Stimulated activated CD4-positive, alpha-beta T cell treated with anti-CD3 and anti-CD28 coated beads, Interleukin-1b, Interleukin-23, amount 100 ng/mL, for 4 hours (primary cell): Measurements from ENCODE around the gene PPP2R3B.
"Not testable (repeated sequence)": the region's sequence is repeated elsewhere in the genome, so short reads cannot be mapped to it uniquely, and the experiment has no call there.

Experiments
- DNase-seq, 2 donors: peaks; one replicate each; pipeline ENCODE4 v3.0.0-alpha.2; 2020; ENCODE audit warnings: low read depth in 2 of 2

Gene PPP2R3B

DNA sequence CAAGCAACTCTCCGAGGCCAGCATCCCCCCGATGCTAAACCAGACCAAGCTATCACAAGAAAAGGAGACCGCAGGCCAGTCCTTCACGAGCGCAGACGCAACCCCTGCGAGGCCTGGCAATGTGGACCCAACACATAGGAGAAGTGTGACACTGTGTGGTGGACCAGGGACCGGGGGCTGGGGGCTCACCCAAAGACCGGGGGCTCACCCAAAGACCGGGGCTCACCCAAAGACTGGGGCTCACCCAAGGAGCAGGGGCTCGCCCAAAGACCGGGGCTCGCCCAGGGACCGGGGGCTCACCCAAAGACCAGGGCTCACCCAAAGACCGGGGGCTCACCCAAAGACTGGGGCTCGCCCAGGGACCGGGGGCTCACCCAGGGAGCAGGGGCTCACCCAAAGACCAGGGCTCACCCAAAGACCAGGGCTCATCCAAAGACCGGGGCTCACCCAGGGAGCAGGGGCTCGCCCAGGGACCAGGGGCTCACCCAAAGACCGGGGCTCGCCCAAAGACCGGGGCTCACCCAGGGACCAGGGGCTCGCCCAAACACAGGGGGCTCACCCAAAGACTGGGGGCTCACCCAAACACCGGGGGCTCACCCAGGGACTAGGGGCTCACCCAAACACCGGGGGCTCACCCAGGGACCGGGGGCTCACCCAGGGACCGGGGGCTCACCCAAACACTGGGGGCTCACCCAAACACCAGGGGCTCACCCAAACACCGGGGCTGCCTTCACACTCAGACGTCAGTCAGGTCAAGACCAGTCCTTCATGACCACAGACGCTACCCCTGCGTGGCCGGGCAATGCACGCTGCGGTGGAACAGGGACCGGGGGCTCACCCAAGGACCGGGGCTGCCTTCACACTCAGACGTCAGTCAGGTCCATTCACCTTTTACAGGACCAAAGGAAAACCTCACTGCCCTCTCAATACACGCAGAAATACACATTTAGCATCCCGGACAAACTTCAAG, 32.9 kb downstream of the PPP2R3B start:
- no peak for DNase-seq

DNA sequence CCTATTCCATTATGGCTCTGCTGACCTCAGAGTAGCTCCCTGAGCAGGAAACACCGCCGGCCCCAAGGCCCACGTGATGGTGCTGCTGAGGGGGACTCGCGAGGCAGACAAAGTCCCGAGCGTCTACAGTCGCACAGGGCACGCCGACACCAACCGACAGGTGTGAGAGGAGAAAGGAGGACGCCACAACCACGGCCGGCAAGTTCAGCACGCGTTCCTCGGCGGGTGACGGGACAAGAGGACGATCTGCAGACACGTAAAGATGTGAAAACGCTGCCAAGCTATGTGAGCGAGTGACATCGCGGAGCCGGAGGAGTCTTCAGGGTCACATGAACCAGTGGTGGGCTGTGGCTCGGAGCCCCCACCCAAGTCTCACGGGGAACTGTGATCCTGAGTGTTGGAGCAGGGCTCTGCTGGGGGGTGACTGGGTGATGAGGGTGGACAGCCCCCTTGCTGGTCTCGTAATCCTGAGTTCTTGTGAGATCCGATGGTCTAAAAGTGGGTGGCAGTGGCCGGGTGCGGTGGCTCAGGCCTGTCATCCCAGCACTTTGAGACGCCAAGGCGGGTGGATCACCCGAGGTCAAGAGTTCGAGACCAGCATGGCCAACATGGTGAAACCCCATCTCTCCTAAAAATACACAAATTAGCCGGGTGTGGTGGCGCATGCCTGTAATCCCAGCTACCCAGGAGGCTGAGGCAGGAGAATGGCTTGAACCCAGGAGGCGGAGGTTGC, 34.0 kb downstream of the PPP2R3B start:
- DNase-seq = no peak

DNA sequence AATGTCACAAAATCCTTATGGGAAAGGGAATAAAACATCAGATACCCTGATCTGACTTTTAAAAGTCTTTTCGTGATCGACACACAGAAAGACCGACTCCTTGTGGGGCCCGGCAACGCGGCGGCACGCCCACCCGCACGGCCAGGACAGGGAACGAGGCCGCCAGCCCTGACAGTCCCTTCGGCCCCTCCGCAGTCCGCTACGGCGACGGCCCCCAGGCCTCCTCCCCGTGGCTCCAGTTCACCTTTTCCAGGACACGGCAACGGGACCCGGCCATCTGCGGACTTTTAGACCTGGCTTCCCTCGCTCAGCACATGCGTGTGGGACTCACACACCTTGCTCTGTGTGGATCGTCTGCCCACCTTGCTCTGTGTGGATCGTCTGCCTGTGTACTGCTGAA, 34.5 kb downstream of the PPP2R3B start:
- no peak for DNase-seq

DNA sequence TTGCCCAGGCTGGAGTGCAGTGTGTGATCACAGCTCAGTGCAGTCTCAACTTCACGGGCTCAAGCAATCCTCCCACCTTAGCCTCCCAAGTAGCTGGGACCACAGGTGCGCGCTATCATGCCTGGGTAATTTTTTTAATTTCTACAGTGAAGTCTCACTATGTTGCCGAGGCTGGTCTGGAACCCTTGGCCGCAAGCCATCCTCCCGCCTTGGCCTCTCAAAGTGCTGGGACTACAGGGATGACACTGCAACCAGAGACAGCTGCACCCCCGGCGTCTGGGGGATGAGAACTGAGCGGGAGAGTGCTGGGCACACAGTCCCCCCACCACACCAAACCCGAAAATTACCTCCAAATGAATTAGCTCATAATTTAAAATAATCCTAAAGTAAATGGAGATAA, 35.0 kb downstream of the PPP2R3B start:
- DNase-seq = no peak

GRCh38 chrX:351324-351641, 35.4 kb downstream of the PPP2R3B start:
- not testable (repeated sequence) for DNase-seq

DNA sequence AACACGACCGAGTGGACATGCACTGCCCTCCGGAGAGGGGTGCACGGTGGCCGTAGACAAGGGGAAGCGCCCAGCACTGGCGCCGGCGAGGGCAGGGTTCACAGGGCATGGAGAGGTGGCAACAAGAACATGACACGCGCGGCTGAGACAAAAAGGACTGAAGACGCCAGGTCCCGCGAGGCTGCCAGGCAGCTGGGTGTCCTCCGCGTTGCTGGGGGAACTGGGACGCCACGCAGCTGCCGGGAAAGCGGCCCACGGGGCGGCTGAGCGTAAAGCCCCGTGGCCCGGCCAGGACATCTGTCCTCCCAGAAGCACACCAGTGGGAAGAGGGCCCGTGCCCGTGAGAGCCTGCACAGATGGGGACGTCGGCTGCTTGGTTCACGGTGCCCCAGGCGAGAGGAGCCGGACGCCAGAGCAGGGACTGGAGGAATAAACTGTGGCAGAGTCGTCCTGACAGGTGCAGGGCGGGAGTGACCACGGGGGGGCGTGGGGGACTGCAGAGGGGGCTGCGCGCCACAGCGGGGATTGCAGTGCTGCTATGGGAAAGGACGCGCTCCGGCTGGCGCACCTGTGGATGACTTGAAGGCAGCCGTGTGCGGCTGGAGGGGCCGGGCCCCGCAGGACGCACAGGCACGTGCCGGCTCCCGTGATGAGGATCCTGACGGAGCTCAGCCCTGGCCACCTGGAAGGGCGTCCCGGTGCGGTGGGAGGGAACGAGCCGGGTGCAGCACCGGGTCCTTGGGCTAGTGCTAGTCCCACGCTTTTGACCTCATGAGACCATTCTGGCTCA, 36.0 kb downstream of the PPP2R3B start:
- DNase-seq = no peak

GRCh38 chrX:350148-350533, 36.6 kb downstream of the PPP2R3B start:
- no peak for DNase-seq

DNA sequence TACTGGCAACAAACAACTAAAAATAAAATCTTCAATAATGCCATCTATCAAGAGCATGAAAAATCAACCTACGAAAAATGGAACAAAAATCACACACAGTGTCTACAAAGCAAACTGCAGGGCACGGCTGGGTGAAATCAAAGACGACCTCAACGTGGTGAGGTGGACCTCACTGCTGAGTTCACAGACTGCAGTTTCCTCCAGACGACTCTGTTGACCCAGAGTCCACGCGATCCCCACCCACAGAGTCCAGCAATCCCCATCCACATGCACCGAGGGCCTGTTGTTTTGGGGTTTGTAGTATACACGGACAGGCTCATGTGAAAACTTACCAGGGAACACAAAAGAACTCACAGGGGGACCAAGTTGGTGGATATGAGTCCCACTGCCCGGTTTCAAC, 37.0 kb downstream of the PPP2R3B start:
- DNase-seq = no peak

DNA sequence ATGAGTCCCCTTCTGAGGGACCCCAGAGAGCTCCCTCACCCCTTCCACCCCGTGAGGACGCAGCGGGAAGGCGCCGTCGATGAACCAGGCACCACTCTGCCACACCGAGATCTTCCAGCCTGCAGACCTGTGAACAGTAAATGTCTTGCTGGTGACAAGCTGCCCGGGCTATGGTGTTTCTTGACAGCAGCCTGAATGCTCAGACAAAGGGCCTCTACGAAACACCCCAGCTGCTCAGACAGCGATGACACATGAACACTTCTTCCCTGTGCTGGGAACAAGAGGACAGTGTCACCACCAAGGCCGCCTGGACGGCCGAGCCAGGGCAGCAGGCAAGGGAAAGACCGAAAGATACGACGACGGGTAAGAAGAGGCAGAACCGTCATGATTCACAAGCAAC, 37.5 kb downstream of the PPP2R3B start:
- no peak for DNase-seq

GRCh38 chrX:348461-349117, 38.1 kb downstream of the PPP2R3B start:
- no peak for DNase-seq

GRCh38 chrX:347351-348117, 39.2 kb downstream of the PPP2R3B start:
- no peak for DNase-seq

DNA sequence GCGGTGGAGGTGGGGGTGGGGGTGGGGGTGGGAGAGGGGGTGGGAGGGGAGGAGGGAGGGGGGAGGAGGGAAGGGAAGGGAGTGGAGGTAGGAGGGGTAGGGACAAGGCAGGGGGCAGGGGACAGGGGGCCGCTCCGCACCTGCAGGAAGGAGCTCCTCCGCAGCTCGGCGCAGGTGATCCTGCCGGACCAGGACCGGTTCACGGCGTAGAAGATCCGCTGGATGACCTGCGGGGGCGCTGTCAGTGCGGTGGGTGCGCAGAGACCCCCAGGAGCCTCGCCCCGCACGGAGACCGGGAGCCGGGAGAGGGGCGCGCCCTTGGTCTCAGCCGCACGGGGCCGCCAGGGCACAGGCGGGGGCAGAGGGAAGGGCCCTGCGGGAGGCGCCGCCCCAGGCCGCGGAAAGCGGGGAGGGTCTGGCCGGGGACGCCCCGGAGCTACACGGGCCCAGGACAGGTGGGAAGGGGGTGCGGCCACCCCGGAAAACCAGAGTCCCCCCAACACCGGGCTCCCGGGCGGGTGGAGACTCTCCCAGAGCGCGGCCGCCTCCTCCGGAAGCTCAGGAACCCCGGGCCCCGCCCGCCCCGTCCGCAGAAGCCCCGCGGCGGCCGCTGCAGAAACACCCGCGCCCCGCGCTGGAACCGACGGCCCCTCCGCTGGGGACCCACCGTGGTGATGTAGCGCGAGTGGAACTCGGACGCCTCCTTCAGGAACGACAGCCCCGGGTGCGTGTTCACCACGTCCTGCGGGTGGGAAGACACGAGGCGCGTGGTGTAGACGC, 40.5 kb downstream of the PPP2R3B start:
- no peak for DNase-seq

- DNase-seq = no peak
Observed at GRCh38 chrX:345020-345925, 41.4 kb downstream of the PPP2R3B start.

DNA sequence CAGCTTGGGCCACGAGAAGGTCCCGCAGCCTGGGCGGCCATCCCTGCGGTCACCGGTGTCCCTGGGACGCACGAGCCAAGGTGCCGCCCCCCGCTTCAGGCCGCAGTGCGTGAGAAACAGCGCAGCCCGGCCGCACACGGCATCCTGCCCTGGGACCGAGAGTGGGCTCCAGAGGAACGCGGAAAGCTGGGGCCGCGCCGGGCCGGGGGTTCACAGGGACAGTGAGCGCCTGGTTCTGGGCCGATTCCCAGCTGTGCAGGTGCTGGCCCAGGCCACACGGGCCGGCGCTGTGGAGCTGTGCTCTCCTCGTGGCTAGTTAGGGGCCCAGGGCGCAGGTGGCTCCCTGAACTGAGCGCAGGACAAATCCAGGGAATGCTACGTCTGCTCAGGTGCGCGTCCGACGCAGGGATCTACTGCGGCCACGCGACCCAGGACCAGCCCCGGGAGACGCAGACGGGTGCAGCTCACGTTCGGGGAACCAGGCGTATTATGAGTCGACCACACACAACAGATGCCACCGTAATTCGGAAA, 42.3 kb downstream of the PPP2R3B start:
- DNase-seq = no peak

DNA sequence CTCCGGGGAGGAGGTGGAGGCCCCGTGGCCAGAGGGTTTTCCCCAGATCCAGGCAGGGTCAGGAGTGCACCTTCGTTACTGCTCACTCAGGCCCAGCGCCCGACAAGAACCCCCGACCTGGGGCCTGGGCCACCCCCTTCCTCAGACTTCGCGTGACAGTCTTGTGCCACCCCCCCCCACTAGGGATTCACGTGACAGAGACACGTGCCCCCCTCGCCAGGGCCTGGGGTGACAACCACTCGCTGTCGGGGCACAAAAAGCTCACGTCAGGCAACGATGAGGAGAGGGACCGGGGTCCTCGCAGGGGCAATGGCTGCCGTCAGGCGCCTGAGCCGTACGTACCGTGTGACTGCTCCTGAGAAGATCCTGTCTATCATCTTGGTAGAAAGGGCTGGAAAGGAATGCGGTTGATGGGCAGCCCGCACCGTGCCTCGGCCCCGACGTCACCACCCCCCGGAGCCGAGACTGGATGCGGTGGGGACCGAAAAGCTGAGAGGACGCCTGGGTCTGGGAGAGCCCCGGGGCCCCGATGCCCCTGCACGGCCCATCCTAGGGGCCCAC, 45.1 kb downstream of the PPP2R3B start:
- DNase-seq = no peak

DNA sequence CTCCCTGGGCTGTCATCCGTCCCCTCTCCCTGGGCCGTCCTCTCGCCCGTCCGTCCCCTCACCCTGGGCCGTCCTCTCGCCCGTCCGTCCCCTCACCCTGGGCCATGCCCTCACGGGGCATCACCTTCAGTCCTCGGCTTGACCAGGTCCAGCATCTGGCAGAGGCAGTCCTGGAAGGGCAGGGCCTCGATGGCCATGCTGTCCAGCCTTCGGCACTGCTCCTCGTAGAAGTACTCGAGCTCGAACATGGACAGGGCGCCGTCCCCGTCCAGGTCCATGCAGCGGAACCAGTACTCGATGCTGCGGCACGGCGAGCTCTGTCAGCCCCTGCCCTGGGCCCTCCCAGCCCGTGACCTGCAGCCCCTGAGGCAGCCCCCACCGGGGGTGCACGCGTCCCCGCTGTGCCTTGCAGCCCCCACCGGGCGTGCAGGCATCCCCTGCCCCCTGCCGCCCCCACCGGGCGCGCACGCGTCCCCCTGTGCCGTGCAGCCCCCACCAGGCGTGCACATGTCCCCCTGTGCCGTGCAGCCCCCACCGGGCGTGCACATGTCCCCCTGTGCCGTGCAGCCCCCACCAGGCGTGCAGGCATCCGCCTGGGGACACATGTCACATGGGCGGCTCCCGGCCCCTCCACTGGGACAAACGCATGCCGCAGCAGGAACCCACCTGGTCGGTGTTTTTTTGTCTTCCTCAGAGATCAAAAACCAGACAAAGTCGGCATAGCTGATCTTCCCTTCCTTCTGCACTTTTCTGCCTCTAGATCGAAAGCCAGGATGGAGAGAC, 45.9 kb downstream of the PPP2R3B start:
- DNase-seq = no peak

DNA sequence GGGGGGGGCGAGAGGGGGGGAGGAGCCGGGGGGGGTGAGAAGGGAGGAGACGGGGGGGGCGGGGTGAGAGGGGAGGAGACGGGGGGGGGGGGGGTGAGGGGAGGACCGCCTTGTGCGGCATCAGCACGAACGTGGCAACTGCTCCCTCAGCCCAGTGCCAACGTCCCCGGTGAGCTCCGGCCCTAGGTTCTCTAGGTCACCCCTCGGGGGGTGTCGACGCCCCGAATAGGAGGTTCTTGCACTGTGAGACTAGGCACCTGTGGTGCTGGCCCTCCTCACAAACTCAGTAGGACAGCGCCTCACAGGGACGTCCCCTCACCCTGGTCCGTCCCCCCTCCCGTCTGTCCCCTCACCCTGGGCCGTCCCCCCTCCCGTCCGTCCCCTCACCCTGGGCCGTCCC, 46.6 kb downstream of the PPP2R3B start:
- DNase-seq = no peak
